BJ (cell line): Measurements from ENCODE around the gene STK4. TPM values are rescaled to one million over a fixed set of nuclear protein-coding genes. Genes with fewer than 3 reads are reported as not detected.
A peak's percentile ranks its signal among the peaks of the same experiment; 100 is the strongest.

ENCODE experiments used
- CTCF ChIA-PET: fragments of 350-600 bp; formaldehyde crosslinking; extraction: SDS; loops from one replicate; lab custom pipeline; 2021; ENCODE audit warnings: antibody characterized with exemption, inconsistent platforms; lab: Yijun Ruan, JAX
- POLR2A ChIA-PET: fragments of 300-600 bp; sonication (Branson Sonifier 250); formaldehyde crosslinking; extraction: SDS; loops from one replicate; lab custom pipeline; 2021; ENCODE audit warnings: antibody characterized with exemption; lab: Charles Lee
- DNase-seq: peaks from one replicate; pipeline ENCODE4 v3.0.0-alpha.2; 2011; ENCODE audit warnings: low read depth
- H3K27me3 ChIP-seq: 2 replicates; pipeline ENCODE4 v1.6.0; 2011; ENCODE audit warnings: low read length; ENCODE audit not compliant: control insufficient read depth, insufficient read depth
- H3K36me3 ChIP-seq: 2 replicates; pipeline ENCODE4 v1.5.1; 2011; ENCODE audit warnings: low read length; ENCODE audit not compliant: control insufficient read depth, insufficient read depth
- H3K4me3 ChIP-seq: 2 replicates; pipeline ENCODE4 v1.5.1; 2011; ENCODE audit warnings: low read depth, mild to moderate bottlenecking, control low read depth, low read length
- CTCF ChIP-seq: IDR thresholded peaks from 2 replicates; pipeline ENCODE4 v1.5.1; 2011; ENCODE audit warnings: low read depth, mild to moderate bottlenecking, control low read depth, inconsistent platforms, low read length, moderate library complexity; ENCODE audit not compliant: insufficient read depth
- polyA plus RNA-seq: library from polyadenylated mRNA; depleted of rRNA; stranded (reverse); fragments of >200 nt; gene quantifications from 2 replicates; pipeline ENCODE4 v1.2.3, GENCODE V29; 2011

Gene STK4
- polyA plus RNA-seq, 1 experiment, result 12.4 TPM

GRCh38 chr20:44932916-44933315 is 33.4 kb upstream of the STK4 start:
- H3K27me3 ChIP-seq, result no peaks in the 10 kb centered on the region

GRCh38 chr20:44936510-44936909 is 29.8 kb upstream of the STK4 start:
- Histone ChIP-seq H3K4me3 (no peak overlapping the region), H3K27me3 (no peaks in the 10 kb centered on the region), H3K36me3 (peaks cover 19% of the 10 kb centered on the region)
- no peak for TF ChIP-seq CTCF
- DNase-seq, result no peak
- ChIA-PET POLR2A (no interaction called here), CTCF (interaction anchor here (0.6 to 0.8 kb wide), 3 partner anchors 9 to 167 kb away, joined by 3 to 5 read pairs (median 4); partner anchors contain the start of gene PABPC1L)

More at GRCh38 chr20:44932916-44933315, 33.4 kb upstream of the STK4 start:
- no peak for TF ChIP-seq CTCF
- POLR2A ChIA-PET, result no interaction called here
- CTCF ChIA-PET, result interaction anchor here (1.1 kb wide), 1 partner anchor 358 kb away, joined by 4 read pairs; no protein-coding TSS in a partner anchor
- no peak for DNase-seq
- no peak overlapping the region for H3K4me3 ChIP-seq
- peaks cover 15% of the 10 kb centered on the region for H3K36me3 ChIP-seq

DNA sequence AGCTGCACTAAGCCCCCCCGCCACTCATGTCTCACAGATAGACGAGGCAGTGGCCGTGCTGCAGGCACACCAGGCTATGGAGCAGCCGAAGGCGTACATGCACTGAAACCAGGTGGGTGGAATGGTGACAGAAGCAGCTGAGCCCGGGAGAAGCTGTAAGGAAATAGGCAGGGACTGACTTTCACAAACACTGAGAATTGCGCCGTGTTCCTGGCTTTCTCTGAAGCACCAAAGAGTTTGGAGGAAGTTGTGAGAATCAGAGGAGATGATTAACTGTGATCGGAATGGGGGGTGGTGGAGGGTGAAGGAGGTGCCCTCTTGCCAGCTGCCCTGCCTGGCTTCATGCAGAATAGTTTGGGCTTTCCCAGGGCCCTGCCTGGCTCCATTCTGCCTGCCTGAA is 27.7 kb upstream of the STK4 start:
- Histone ChIP-seq H3K36me3 (peaks cover 22% of the 10 kb centered on the region), H3K27me3 (no peaks in the 10 kb centered on the region), H3K4me3 (no peak overlapping the region)
- no peak for TF ChIP-seq CTCF
- CTCF ChIA-PET, result interaction anchor here (1.0 kb wide), 1 partner anchor 352 kb away, joined by 3 read pairs; no protein-coding TSS in a partner anchor
- no peak for DNase-seq
- POLR2A ChIA-PET, result no interaction called here

DNA sequence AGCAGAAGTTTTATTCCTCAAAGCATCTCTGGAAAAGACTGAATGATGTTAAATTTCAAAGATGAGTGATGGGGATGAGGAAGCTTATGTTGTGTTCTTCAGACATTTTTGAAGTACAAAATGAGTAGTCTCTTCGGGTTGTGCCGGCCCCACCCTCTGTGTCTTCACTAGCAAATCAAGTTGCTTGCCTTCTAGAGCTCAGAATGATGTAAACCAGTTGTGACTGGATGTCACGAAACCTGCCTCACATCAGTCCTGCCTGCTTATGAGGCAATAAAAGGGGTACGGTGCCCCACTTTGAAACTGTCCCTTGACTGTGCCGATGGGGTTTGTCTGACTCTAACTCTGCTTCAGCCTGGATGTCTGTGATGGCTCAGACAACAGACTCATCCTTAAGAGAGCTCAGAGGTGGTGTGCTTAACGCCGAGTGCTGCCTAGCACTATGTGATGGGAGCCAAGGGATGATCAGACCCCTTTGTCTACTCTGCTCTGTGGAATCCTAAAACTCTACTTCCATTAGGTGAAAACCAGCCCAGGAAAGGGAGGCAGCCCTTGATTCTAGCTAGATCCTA is 25.1 kb upstream of the STK4 start:
- TF ChIP-seq CTCF, result no peak
- DNase-seq, result no peak
- H3K27me3 ChIP-seq, result no peaks in the 10 kb centered on the region
- POLR2A ChIA-PET, result no interaction called here
- CTCF ChIA-PET, result interaction anchor here (0.7 to 1.6 kb wide), 4 partner anchors 57 to 349 kb away, joined by 3 read pairs; no protein-coding TSS in a partner anchor
- peaks cover 22% of the 10 kb centered on the region for H3K36me3 ChIP-seq
- no peak overlapping the region for H3K4me3 ChIP-seq

GRCh38 chr20:44942264-44942973 is 23.9 kb upstream of the STK4 start:
- no peak for DNase-seq
- CTCF ChIA-PET, result interaction anchor here (1.0 to 1.6 kb wide), 7 partner anchors 9 to 351 kb away, joined by 3 to 6 read pairs (median 3); partner anchors contain the start of gene TOMM34
- H3K27me3 ChIP-seq, result no peaks in the 10 kb centered on the region
- no peak overlapping the region for H3K4me3 ChIP-seq
- H3K36me3 ChIP-seq, result peaks cover 17% of the 10 kb centered on the region
- TF ChIP-seq CTCF, result peak; percentile 16; the same call in 1 of the 2 replicates
- POLR2A ChIA-PET, result no interaction called here
